Trophoblast cell (in vitro differentiated cells and primary cell): ENCODE measurements around the gene PAM.

Experiments used
- DNase-seq, 2 donors: peaks; one replicate each; pipeline ENCODE4 v3.0.0-alpha.2; 2016
- H2AFZ ChIP-seq: 2 replicates; pipeline ENCODE4 v1.6.1; 2013; ENCODE audit warnings: low read length, moderate library complexity, mild to moderate bottlenecking; ENCODE audit not compliant: insufficient read depth, poor library complexity
- H2AK5ac ChIP-seq: 2 replicates; pipeline ENCODE4 v1.6.1; 2013; ENCODE audit warnings: mild to moderate bottlenecking, low read length
- H2BK120ac ChIP-seq: 2 replicates; pipeline ENCODE4 v1.6.1; 2013; ENCODE audit warnings: low read length, mild to moderate bottlenecking, moderate library complexity; ENCODE audit not compliant: insufficient read depth, poor library complexity
- H2BK12ac ChIP-seq: 2 replicates; pipeline ENCODE4 v1.6.1; 2013; ENCODE audit warnings: mild to moderate bottlenecking, low read length, moderate library complexity
- H2BK5ac ChIP-seq: 2 replicates; pipeline ENCODE4 v1.6.1; 2013; ENCODE audit warnings: low read length, low read depth, moderate library complexity, mild to moderate bottlenecking; ENCODE audit not compliant: poor library complexity
- H3K14ac ChIP-seq: 2 replicates; pipeline ENCODE4 v1.6.1; 2013; ENCODE audit warnings: mild to moderate bottlenecking, low read length
- H3K18ac ChIP-seq: 2 replicates; pipeline ENCODE4 v1.6.1; 2013; ENCODE audit warnings: mild to moderate bottlenecking, low read length
- H3K23ac ChIP-seq: 2 replicates; pipeline ENCODE4 v1.6.1; 2013; ENCODE audit warnings: low read length
- H3K27ac ChIP-seq: 2 replicates; pipeline ENCODE4 v1.5.1; 2013; ENCODE audit warnings: low read depth, mild to moderate bottlenecking, inconsistent platforms, low read length, moderate library complexity
- H3K27me3 ChIP-seq: 2 replicates; pipeline ENCODE4 v1.6.1; 2013; ENCODE audit warnings: inconsistent platforms, mild to moderate bottlenecking, low read length, moderate library complexity; ENCODE audit not compliant: insufficient read depth
- H3K36me3 ChIP-seq, 2 experiments: 1 replicate in 1 of 2; 2 replicates in 1 of 2; pipeline ENCODE4 v1.6.1; 2013; ENCODE audit warnings: low read length in 2 of 2, mild to moderate bottlenecking in 2 of 2, moderate library complexity in 1 of 2; ENCODE audit not compliant: insufficient read depth in 2 of 2, control insufficient read depth in 1 of 2
- H3K4ac ChIP-seq: 2 replicates; pipeline ENCODE4 v1.6.1; 2013; ENCODE audit warnings: low read depth, mild to moderate bottlenecking, low read length, moderate library complexity
- H3K4me1 ChIP-seq, 2 experiments: 1 replicate in 1 of 2; 2 replicates in 1 of 2; pipeline ENCODE4 v1.6.1; 2013; ENCODE audit warnings: low read length in 2 of 2, mild to moderate bottlenecking in 2 of 2, moderate library complexity in 1 of 2; ENCODE audit not compliant: insufficient read depth in 2 of 2, control insufficient read depth in 1 of 2
- H3K4me2 ChIP-seq: 2 replicates; pipeline ENCODE4 v1.6.1; 2013; ENCODE audit warnings: inconsistent platforms, mild to moderate bottlenecking, low read length, moderate library complexity
- H3K4me3 ChIP-seq: 2 replicates; pipeline ENCODE4 v1.5.1; 2013; ENCODE audit warnings: mild to moderate bottlenecking, low read depth, low read length, inconsistent platforms
- H3K79me1 ChIP-seq: one replicate; pipeline ENCODE4 v1.6.1; 2013; ENCODE audit warnings: low read length
- H3K79me2 ChIP-seq: 2 replicates; pipeline ENCODE4 v1.6.1; 2013; ENCODE audit warnings: low read length, mild to moderate bottlenecking; ENCODE audit not compliant: control insufficient read depth, insufficient read depth, poor library complexity
- H3K9ac ChIP-seq: 2 replicates; pipeline ENCODE4 v1.6.1; 2013; ENCODE audit warnings: mild to moderate bottlenecking, low read length
- H3K9me3 ChIP-seq: 2 replicates; pipeline ENCODE4 v1.6.1; 2013; ENCODE audit warnings: low read depth, mild to moderate bottlenecking, control low read depth, inconsistent platforms, low read length; ENCODE audit not compliant: insufficient read depth
- H4K12ac ChIP-seq: 2 replicates; pipeline ENCODE4 v1.6.1; 2013; ENCODE audit warnings: low read depth, mild to moderate bottlenecking, low read length, moderate library complexity
- H4K8ac ChIP-seq: 2 replicates; pipeline ENCODE4 v1.6.1; 2013; ENCODE audit warnings: low read depth, mild to moderate bottlenecking, low read length, moderate library complexity
- H4K91ac ChIP-seq: one replicate; pipeline ENCODE4 v1.6.1; 2013; ENCODE audit warnings: low read depth, mild to moderate bottlenecking, low read length, moderate library complexity
- WGBS: extraction: QIAGEN DNeasy Blood & Tissue Kit; methylation state at CpG from one replicate; pipeline ENCODE4 v1.1.7; 2013; ENCODE audit warnings: missing lambda C conversion rate; ENCODE audit not compliant: insufficient read length, insufficient coverage; ENCODE audit errors: extremely low coverage; 5-methylcytosine and 5-hydroxymethylcytosine counted together

The PAM gene

DNA sequence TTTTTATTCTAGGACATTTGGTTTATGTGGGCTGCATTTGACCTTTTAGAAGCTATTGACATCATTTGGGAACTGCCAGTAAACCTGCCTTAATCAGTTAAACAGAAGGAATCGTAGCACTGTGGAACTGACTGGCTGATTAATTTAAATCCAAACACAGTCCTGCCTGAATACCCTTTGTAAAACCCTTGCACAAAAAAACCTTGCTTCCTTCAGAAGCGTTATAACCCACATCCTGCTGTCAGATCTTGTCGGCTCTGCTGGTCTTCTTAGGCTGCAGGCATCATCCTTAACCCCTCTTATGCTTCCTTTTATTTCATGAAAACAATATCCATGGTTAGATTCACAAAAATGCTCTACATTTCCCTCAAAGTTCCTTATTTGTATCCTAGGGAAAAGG lies 46.3 kb downstream of the PAM start:
- no peaks in the 10 kb centered on the region for H3K79me2 ChIP-seq
- H3K9me3 ChIP-seq, result no peaks in the 10 kb centered on the region
- no peak overlapping the region for H3K14ac ChIP-seq
- no peak overlapping the region for H4K91ac ChIP-seq
- no CpG with 5 or more reads among the region's 3 CpGs for WGBS
- H3K27ac ChIP-seq, result no peak overlapping the region
- H4K8ac ChIP-seq, result no peak overlapping the region
- no peaks in the 10 kb centered on the region for H3K4me1 ChIP-seq
- no peaks in the 10 kb centered on the region for H3K79me1 ChIP-seq
- no peaks in the 10 kb centered on the region for H3K27me3 ChIP-seq
- no peak for DNase-seq
- no peak overlapping the region for H2AK5ac ChIP-seq
- H4K12ac ChIP-seq, result no peak overlapping the region
- H2BK120ac ChIP-seq, result no peak overlapping the region
- H3K4me2 ChIP-seq, result no peak overlapping the region
- H2BK12ac ChIP-seq, result no peak overlapping the region
- no peak overlapping the region for H3K23ac ChIP-seq
- no peak overlapping the region for H3K4me3 ChIP-seq
- no peak overlapping the region for H3K4ac ChIP-seq
- no peaks in the 10 kb centered on the region for H3K36me3 ChIP-seq
- no peak overlapping the region for H2AFZ ChIP-seq
- H3K18ac ChIP-seq, result no peak overlapping the region
- no peak overlapping the region for H2BK5ac ChIP-seq
- no peak overlapping the region for H3K9ac ChIP-seq

DNA sequence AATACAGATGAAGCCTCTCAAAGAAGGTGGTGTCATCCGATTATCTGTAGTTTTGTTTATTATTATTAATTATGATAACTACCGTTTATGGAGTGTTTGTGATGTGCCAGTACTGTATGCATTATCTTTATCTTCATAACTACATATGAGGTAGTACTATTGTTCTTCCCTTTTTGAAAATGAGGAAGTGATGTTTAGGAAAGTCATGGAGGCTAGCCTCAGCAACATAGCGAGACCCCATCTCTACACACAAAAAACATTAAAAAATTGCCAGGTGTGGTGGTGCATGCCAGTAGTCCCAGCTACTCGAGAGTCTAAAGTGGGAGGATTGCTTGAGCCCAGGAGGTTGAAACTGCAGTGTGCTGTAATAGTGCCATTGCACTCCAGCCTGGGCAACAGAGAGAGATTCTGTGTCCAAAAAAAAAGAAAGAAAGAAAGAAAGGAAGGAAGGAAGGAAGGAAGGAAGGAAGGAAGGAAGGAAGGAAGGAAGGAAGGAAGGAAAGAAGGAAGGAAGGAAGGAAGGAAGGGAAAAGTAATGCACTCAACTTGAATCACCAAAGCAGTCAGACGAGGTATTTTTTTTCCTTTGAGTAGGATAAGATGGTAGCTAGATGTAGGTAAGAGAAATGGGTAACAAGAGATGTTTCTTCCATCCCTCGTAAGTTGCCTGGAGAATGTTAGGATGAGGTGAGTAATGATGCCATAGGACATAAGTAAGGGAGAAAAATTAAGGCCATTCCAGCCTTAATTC lies 47.8 kb downstream of the PAM start:
- no peaks in the 10 kb centered on the region for H3K79me2 ChIP-seq
- H3K18ac ChIP-seq, result no peak overlapping the region
- no peak overlapping the region for H3K4me3 ChIP-seq
- H4K8ac ChIP-seq, result no peak overlapping the region
- H3K4ac ChIP-seq, result no peak overlapping the region
- H4K91ac ChIP-seq, result no peak overlapping the region
- no peaks in the 10 kb centered on the region for H3K79me1 ChIP-seq
- H3K4me1 ChIP-seq, result no peaks in the 10 kb centered on the region
- no peaks in the 10 kb centered on the region for H3K36me3 ChIP-seq
- no peak overlapping the region for H3K27ac ChIP-seq
- H3K23ac ChIP-seq, result no peak overlapping the region
- no peak overlapping the region for H2AFZ ChIP-seq
- H2BK12ac ChIP-seq, result no peak overlapping the region
- DNase-seq, result no peak
- H3K9me3 ChIP-seq, result no peaks in the 10 kb centered on the region
- no peak overlapping the region for H4K12ac ChIP-seq
- no peak overlapping the region for H3K4me2 ChIP-seq
- H3K27me3 ChIP-seq, result no peaks in the 10 kb centered on the region
- WGBS, result no CpG with 5 or more reads among the region's 6 CpGs
- no peak overlapping the region for H2BK120ac ChIP-seq
- H2BK5ac ChIP-seq, result no peak overlapping the region
- no peak overlapping the region for H2AK5ac ChIP-seq
- H3K9ac ChIP-seq, result no peak overlapping the region
- H3K14ac ChIP-seq, result no peak overlapping the region

DNA sequence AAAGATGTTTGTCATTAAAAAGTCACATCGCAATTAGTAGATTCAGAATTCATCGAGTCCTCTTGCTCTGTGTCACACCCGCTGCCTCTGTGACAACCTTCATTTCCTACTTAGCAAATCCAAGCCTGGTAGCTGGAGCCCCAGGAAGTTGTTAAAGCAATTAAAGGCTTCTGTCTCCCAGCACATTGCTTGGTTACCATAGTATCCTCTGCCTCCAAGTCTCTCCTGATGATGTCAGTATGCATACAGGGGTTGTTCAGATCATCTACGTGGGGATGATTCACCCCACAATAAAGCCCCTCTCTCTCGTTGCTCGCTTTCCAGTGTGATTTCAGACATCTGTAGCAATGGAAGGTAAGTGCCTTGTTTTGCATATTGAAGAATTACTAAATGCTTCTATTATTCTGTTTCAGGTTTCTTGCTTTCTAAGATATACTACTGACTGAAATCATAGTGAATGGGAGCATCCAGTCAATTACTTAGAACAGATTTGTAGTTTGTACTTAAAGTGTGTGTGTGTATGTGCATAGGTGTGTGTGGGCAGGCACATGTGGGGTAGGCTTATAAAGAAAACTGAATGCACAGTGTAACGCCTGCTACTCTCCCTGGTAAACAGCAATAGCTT lies 52.9 kb downstream of the PAM start:
- Histone ChIP-seq H3K4me3 (no peak overlapping the region), H3K4me2 (no peak overlapping the region), H3K4ac (no peak overlapping the region), H3K36me3 (no peaks in the 10 kb centered on the region), H2BK12ac (no peak overlapping the region), H3K9me3 (no peaks in the 10 kb centered on the region), H4K8ac (no peak overlapping the region), H3K79me2 (no peaks in the 10 kb centered on the region), H3K27me3 (no peaks in the 10 kb centered on the region), H2AFZ (no peak overlapping the region), H3K27ac (no peak overlapping the region), H3K4me1 (no peaks in the 10 kb centered on the region), H4K91ac (no peak overlapping the region), H4K12ac (no peak overlapping the region), H2AK5ac (no peak overlapping the region), H2BK120ac (no peak overlapping the region), H2BK5ac (no peak overlapping the region), H3K9ac (no peak overlapping the region), H3K79me1 (no peaks in the 10 kb centered on the region), H3K18ac (no peak overlapping the region), H3K14ac (no peak overlapping the region), H3K23ac (no peak overlapping the region)
- DNase-seq, result no peak
- WGBS, result no CpG with 5 or more reads among the region's 7 CpGs

DNA sequence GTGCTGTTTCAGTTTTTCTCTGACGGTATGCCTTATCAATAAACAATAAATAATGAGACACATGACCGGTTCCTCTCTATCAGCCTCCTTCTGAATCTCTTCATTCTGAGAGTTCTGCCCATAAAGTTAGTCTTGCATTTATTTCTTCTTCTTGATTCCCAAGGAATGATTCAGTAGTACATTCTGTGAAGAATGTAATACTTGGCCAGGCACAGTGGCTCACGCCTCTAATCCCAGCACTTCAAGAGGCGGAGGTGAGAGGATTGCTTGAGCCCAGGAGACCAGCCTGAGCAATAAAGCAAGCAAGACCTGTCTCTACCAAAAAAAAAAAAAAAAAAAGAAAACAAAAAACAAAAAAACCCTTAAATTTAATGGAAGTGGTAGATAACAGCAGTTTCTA lies 53.9 kb downstream of the PAM start:
- Histone ChIP-seq H2BK5ac (no peak overlapping the region), H3K27ac (no peak overlapping the region), H3K23ac (no peak overlapping the region), H3K18ac (no peak overlapping the region), H4K12ac (no peak overlapping the region), H3K4me1 (no peaks in the 10 kb centered on the region), H2AK5ac (no peak overlapping the region), H2AFZ (no peak overlapping the region), H2BK120ac (no peak overlapping the region), H3K4me3 (no peak overlapping the region), H3K4me2 (no peak overlapping the region), H4K8ac (no peak overlapping the region), H3K9me3 (no peaks in the 10 kb centered on the region), H3K79me2 (no peaks in the 10 kb centered on the region), H3K4ac (no peak overlapping the region), H3K79me1 (no peaks in the 10 kb centered on the region), H3K9ac (no peak overlapping the region), H3K14ac (no peak overlapping the region), H4K91ac (no peak overlapping the region), H3K36me3 (no peaks in the 10 kb centered on the region), H2BK12ac (no peak overlapping the region), H3K27me3 (no peaks in the 10 kb centered on the region)
- no peak for DNase-seq
- no CpG with 5 or more reads among the region's 4 CpGs for WGBS
